Caco-2 (cell line): Measurements from ENCODE around the gene ICAM3. TPM values are rescaled to one million over a fixed set of nuclear protein-coding genes. Genes with fewer than 3 reads are reported as not detected.

ENCODE experiments used
- BruUV-seq: library from RNA; stranded (reverse); fragments of 400-500 nt; replicated peaks from 2 replicates; lab custom pipeline; 2021; lab: Mats Ljungman, UMichigan
- CTCF ChIA-PET: fragments of 300-600 bp; sonication (Branson Sonifier 250); formaldehyde crosslinking; loops from one replicate; lab custom pipeline; 2022; ENCODE audit warnings: antibody characterized with exemption; lab: Charles Lee
- POLR2A ChIA-PET: fragments of 300-600 bp; sonication (Branson Sonifier 250); formaldehyde crosslinking; loops from one replicate; lab custom pipeline; 2022; ENCODE audit warnings: antibody characterized with exemption; lab: Charles Lee
- DNase-seq, 2 experiments: peaks; one replicate each; pipeline versions ENCODE4 v3.0.0 to v3.0.0-alpha.2; 2020 to 2022
- H3K27me3 ChIP-seq: replicated peaks from 2 replicates; pipeline ENCODE4 v1.6.0; 2011; ENCODE audit warnings: low read length; ENCODE audit not compliant: control insufficient read depth, insufficient read depth
- H3K36me3 ChIP-seq: 2 replicates; pipeline ENCODE4 v1.5.1; 2011; ENCODE audit warnings: low read length; ENCODE audit not compliant: control insufficient read depth, insufficient read depth
- H3K4me1 ChIP-seq: fragments of 250-450 bp; sonication (Bioruptor Pico); 2 replicates; pipeline ENCODE4 v1.5.1; 2020; ENCODE audit warnings: mild to moderate bottlenecking
- H3K4me3 ChIP-seq: 2 replicates; pipeline ENCODE4 v1.5.1; 2011; ENCODE audit warnings: low read depth, mild to moderate bottlenecking, control low read depth, low read length
- H3K9me3 ChIP-seq: fragments of 250-450 bp; sonication (Bioruptor Pico); 2 replicates; pipeline ENCODE4 v1.5.1; 2020; ENCODE audit warnings: mild to moderate bottlenecking, moderate library complexity
- H3K27ac Mint-ChIP-seq: one replicate; pipeline ENCODE4 v1.8.0; 2022; ENCODE audit warnings: mixed read lengths; ENCODE audit not compliant: unreplicated experiment
- H3K27me3 Mint-ChIP-seq: one replicate; pipeline ENCODE4 v1.8.0; 2022; ENCODE audit warnings: mixed read lengths; ENCODE audit not compliant: insufficient read depth, unreplicated experiment
- H3K36me3 Mint-ChIP-seq: one replicate; pipeline ENCODE4 v1.8.0; 2022; ENCODE audit warnings: mild to moderate bottlenecking, mixed read lengths; ENCODE audit not compliant: insufficient read depth, unreplicated experiment
- H3K4me1 Mint-ChIP-seq: one replicate; pipeline ENCODE4 v1.8.0; 2022; ENCODE audit warnings: low read depth, mixed read lengths; ENCODE audit not compliant: unreplicated experiment
- H3K4me3 Mint-ChIP-seq: one replicate; pipeline ENCODE4 v1.8.0; 2022; ENCODE audit warnings: mild to moderate bottlenecking, moderate library complexity, mixed read lengths; ENCODE audit not compliant: unreplicated experiment
- H3K9me3 Mint-ChIP-seq: one replicate; pipeline ENCODE4 v1.8.0; 2022; ENCODE audit warnings: mixed read lengths; ENCODE audit not compliant: unreplicated experiment
- intact Hi-C: fragments of 100-400 bp; cut with micrococcal nuclease; formaldehyde crosslinking; loops from one replicate; pipeline ENCODE4 v1.10.0; 2022; ENCODE audit not compliant: unreplicated experiment
- total RNA-seq: library from RNA; stranded (reverse); gene quantifications from 2 replicates; pipeline ENCODE4 v1.2.3, GENCODE V29; 2022
- TF ChIP-seq, protein P1 (sequence below), 2 experiments: fragments of 200-600 bp in 1 of 2; IDR thresholded peaks; 1 replicate in 1 of 2; 2 replicates in 1 of 2; pipeline versions ENCODE4 v1.5.1 to v1.8.0; 2011 to 2022; ENCODE audit warnings: antibody characterized with exemption in 1 of 2, control low read depth in 1 of 2, inconsistent platforms in 1 of 2, low read depth in 1 of 2, low read length in 1 of 2, mild to moderate bottlenecking in 1 of 2, moderate library complexity in 1 of 2; ENCODE audit not compliant: insufficient read depth in 1 of 2, severe bottlenecking in 1 of 2, unreplicated experiment in 1 of 2

Gene ICAM3
- total RNA-seq, 1 experiment from 2014 or later: 9.8 TPM

DNA sequence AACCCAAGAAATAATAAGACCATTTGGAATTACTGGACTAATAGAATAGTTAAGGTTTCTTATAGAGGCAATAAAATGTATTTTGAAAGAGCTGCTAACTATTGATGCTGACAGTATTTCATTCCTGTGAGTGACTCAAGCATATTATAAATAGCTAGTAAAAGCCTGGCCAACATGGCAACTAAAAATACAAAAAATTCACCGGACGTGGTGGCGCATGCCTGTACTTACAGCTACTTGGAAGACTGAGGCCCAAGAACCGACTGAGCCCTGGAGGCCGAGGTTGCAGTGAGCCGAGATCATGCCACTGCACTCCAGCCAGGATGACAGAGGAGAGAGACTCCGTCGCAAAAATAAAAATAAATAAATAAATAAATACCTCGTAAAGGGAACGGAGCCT, 5.4 kb upstream of the ICAM3 start:
- Mint-ChIP-seq H3K27ac (no peak overlapping the region), H3K9me3 (no peaks in the 10 kb centered on the region), H3K36me3 (peaks cover 4% of the 10 kb centered on the region), H3K4me3 (no peak overlapping the region), H3K4me1 (no peaks in the 10 kb centered on the region), H3K27me3 (no peaks in the 10 kb centered on the region)
- H3K27me3 ChIP-seq: no peaks in the 10 kb centered on the region
- no peaks in the 10 kb centered on the region for H3K9me3 ChIP-seq
- ChIA-PET POLR2A (interaction anchor here (0.7 to 1.0 kb wide), 2 partner anchors 36 to 83 kb away, joined by 3 read pairs; partner anchors contain the start of gene TYK2), CTCF (no interaction called here)
- H3K4me3 ChIP-seq: no peak overlapping the region
- H3K4me1 ChIP-seq: no peaks in the 10 kb centered on the region
- no TSS peak for BruUV-seq
- DNase-seq: no peak
- TF ChIP-seq, protein P1, sequence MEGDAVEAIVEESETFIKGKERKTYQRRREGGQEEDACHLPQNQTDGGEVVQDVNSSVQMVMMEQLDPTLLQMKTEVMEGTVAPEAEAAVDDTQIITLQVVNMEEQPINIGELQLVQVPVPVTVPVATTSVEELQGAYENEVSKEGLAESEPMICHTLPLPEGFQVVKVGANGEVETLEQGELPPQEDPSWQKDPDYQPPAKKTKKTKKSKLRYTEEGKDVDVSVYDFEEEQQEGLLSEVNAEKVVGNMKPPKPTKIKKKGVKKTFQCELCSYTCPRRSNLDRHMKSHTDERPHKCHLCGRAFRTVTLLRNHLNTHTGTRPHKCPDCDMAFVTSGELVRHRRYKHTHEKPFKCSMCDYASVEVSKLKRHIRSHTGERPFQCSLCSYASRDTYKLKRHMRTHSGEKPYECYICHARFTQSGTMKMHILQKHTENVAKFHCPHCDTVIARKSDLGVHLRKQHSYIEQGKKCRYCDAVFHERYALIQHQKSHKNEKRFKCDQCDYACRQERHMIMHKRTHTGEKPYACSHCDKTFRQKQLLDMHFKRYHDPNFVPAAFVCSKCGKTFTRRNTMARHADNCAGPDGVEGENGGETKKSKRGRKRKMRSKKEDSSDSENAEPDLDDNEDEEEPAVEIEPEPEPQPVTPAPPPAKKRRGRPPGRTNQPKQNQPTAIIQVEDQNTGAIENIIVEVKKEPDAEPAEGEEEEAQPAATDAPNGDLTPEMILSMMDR (IDR thresholded peaks at IDR 0.05; ENCODE audit: insufficient read depth in 1 of 2, low read depth in 1 of 2, low read length in 1 of 2, severe bottlenecking in 1 of 2, unreplicated experiment in 1 of 2): no peak
- no peaks in the 10 kb centered on the region for H3K36me3 ChIP-seq
- intact Hi-C loops: no loop called here

DNA sequence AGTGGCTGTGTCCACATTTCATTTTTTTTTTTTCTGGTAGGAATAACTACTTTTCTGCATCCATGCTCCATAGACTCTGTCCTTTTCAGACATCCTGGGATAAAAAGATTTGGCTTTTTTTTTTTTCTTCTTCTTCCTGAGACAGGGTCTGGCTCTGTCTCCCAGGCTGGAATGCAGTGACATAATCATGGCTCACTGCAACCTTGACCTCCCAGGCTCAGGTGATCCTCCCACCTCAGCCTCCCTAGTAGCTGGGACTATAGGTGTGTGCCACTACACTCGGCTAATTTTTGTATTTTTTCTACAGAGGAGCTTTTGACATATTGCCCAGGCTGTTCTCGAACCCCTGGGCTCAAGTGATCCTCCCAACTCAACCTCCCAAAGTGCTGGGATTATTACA, 4.1 kb upstream of the ICAM3 start:
- Histone ChIP-seq H3K4me1 (no peaks in the 10 kb centered on the region), H3K4me3 (no peak overlapping the region), H3K27me3 (no peaks in the 10 kb centered on the region), H3K36me3 (no peaks in the 10 kb centered on the region), H3K9me3 (no peaks in the 10 kb centered on the region)
- ChIA-PET CTCF (no interaction called here), POLR2A (interaction anchor here (0.6 kb wide), 1 partner anchor 37 kb away, joined by 4 read pairs; the partner anchor contains the start of gene TYK2)
- intact Hi-C loops: no loop called here
- Mint-ChIP-seq H3K36me3 (peaks cover 4% of the 10 kb centered on the region), H3K27me3 (no peaks in the 10 kb centered on the region), H3K27ac (no peak overlapping the region), H3K9me3 (no peaks in the 10 kb centered on the region), H3K4me1 (no peaks in the 10 kb centered on the region), H3K4me3 (no peak overlapping the region)
- no peak for DNase-seq
- TF ChIP-seq, protein P1 (IDR thresholded peaks at IDR 0.05; ENCODE audit: insufficient read depth in 1 of 2, low read depth in 1 of 2, low read length in 1 of 2, severe bottlenecking in 1 of 2, unreplicated experiment in 1 of 2): no peak
- BruUV-seq: no TSS peak

DNA sequence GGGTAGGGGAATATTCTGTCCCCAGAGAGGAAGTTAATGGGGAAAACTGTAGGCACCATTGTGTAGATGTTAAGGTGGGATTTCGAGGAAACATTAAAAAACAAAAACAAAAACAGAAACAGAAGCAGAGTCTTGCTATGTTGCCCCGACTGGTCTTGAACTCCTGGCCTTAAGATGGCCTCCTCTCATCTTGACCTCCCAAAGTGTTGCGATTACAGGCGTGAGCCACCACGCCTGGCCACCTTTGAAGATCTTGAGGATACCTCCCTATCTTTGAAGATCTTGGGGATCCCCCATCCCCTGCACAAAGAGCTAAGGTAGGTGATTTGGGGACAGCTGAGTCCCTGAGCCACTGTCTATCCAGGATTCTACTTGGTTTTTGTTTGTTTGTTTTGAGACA, 553 bp upstream of the ICAM3 start:
- Mint-ChIP-seq H3K27me3 (no peaks in the 10 kb centered on the region), H3K4me3 (no peak overlapping the region), H3K9me3 (no peaks in the 10 kb centered on the region), H3K36me3 (peaks cover under 1% of the 10 kb centered on the region), H3K4me1 (no peaks in the 10 kb centered on the region), H3K27ac (no peak overlapping the region)
- no peaks in the 10 kb centered on the region for H3K27me3 ChIP-seq
- no TSS peak for BruUV-seq
- ChIA-PET POLR2A (no interaction called here), CTCF (no interaction called here)
- no peak for DNase-seq
- TF ChIP-seq, protein P1 (IDR thresholded peaks at IDR 0.05; ENCODE audit: insufficient read depth in 1 of 2, low read depth in 1 of 2, low read length in 1 of 2, severe bottlenecking in 1 of 2, unreplicated experiment in 1 of 2): no peak
- H3K4me1 ChIP-seq: 0 out of 2 replicates have a peak, but pooled peaks cover 5% of the 10 kb centered on the region
- intact Hi-C loops: no loop called here
- H3K9me3 ChIP-seq: no peaks in the 10 kb centered on the region
- no peaks in the 10 kb centered on the region for H3K36me3 ChIP-seq
- H3K4me3 ChIP-seq: no peak overlapping the region
